ENCODE measurements around the gene PI4K2B. TPM values are rescaled to one million over a fixed set of nuclear protein-coding genes. Genes with fewer than 3 reads are reported as not detected.

Gene PI4K2B
- total RNA-seq, 1 donor: 25.9 TPM

- TF ChIP-seq, protein P1, sequence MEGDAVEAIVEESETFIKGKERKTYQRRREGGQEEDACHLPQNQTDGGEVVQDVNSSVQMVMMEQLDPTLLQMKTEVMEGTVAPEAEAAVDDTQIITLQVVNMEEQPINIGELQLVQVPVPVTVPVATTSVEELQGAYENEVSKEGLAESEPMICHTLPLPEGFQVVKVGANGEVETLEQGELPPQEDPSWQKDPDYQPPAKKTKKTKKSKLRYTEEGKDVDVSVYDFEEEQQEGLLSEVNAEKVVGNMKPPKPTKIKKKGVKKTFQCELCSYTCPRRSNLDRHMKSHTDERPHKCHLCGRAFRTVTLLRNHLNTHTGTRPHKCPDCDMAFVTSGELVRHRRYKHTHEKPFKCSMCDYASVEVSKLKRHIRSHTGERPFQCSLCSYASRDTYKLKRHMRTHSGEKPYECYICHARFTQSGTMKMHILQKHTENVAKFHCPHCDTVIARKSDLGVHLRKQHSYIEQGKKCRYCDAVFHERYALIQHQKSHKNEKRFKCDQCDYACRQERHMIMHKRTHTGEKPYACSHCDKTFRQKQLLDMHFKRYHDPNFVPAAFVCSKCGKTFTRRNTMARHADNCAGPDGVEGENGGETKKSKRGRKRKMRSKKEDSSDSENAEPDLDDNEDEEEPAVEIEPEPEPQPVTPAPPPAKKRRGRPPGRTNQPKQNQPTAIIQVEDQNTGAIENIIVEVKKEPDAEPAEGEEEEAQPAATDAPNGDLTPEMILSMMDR (IDR thresholded peaks at IDR 0.05; ENCODE audit: insufficient read depth, low read depth, low read length): no peak
- DNase-seq (ENCODE audit: low read depth): peak; percentile 3
- H3K4me3 ChIP-seq (ENCODE audit: low read depth, low read length): no peak overlapping the region
Measured at GRCh38 chr4:25271866-25272265, 38.0 kb downstream of the PI4K2B start.

- H3K4me3 ChIP-seq (ENCODE audit: low read depth, low read length): no peak overlapping the region
- no peak for DNase-seq (ENCODE audit: low read depth)
- TF ChIP-seq, protein P1 (IDR thresholded peaks at IDR 0.05; ENCODE audit: insufficient read depth, low read depth, low read length): no peak
Measured at GRCh38 chr4:25280210-25280609, 46.4 kb downstream of the PI4K2B start.

- no peak for DNase-seq (ENCODE audit: low read depth)
- TF ChIP-seq, protein P1 (IDR thresholded peaks at IDR 0.05; ENCODE audit: insufficient read depth, low read depth, low read length): no peak
- no peak overlapping the region for H3K4me3 ChIP-seq (ENCODE audit: low read depth, low read length)
Measured at GRCh38 chr4:25283948-25284347, 50.1 kb downstream of the PI4K2B start.

DNA sequence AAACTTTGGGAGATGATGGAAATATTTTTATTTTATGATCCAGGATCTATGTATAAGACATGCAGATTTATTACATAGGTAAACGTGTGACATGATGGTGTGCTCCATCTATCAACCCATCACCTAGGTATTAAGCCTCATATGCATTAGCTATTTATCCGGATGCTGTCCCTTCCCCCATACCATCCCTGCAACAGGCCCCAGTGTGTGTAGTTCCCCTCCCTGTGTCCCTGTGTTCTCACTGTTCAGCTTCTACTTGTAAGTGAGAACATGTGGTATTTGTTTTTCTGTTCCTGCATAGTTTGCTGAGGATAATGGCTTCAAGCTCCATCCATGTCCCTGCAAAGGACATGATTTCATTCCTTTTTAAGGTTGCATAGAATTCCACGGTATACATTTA, 50.6 kb downstream of the PI4K2B start:
- no peak for DNase-seq (ENCODE audit: low read depth)
- TF ChIP-seq, protein P1 (IDR thresholded peaks at IDR 0.05; ENCODE audit: insufficient read depth, low read depth, low read length): no peak
- no peak overlapping the region for H3K4me3 ChIP-seq (ENCODE audit: low read depth, low read length)

- peak; percentile 88 for DNase-seq (ENCODE audit: low read depth)
- H3K4me3 ChIP-seq (ENCODE audit: low read depth, low read length): peak overlapping the region; percentile 23
- TF ChIP-seq, protein P1 (IDR thresholded peaks at IDR 0.05; ENCODE audit: insufficient read depth, low read depth, low read length): no peak
Measured at GRCh38 chr4:25290490-25291067, 56.7 kb downstream of the PI4K2B start.

- TF ChIP-seq, protein P1 (IDR thresholded peaks at IDR 0.05; ENCODE audit: insufficient read depth, low read depth, low read length): no peak
- DNase-seq (ENCODE audit: low read depth): no peak
- no peak overlapping the region for H3K4me3 ChIP-seq (ENCODE audit: low read depth, low read length)
Measured at GRCh38 chr4:25291158-25291733, 57.4 kb downstream of the PI4K2B start.

All from fibroblast of villous mesenchyme (primary cell).